Body of pancreas (tissue), 4 donors: ENCODE results near the gene CHMP2B.

Experiments used
- POLR2A ChIP-seq, 3 donors: fragments of 450-650 bp; IDR thresholded peaks; one replicate each; pipeline ENCODE4 v1.6.1; 2016; ENCODE audit warnings: antibody characterized with exemption in 3 of 3, mild to moderate bottlenecking in 2 of 3
- TF ChIP-seq, protein P1 (sequence below), 7 experiments: fragments of 450-650 bp in 4 of 7; fragments of 200-600 bp in 3 of 7; sonication (generic) in 3 of 7; IDR thresholded peaks; one replicate each; pipeline ENCODE4 v1.5.1; 2016 to 2019; ENCODE audit warnings: antibody characterized with exemption in 7 of 7

DNA sequence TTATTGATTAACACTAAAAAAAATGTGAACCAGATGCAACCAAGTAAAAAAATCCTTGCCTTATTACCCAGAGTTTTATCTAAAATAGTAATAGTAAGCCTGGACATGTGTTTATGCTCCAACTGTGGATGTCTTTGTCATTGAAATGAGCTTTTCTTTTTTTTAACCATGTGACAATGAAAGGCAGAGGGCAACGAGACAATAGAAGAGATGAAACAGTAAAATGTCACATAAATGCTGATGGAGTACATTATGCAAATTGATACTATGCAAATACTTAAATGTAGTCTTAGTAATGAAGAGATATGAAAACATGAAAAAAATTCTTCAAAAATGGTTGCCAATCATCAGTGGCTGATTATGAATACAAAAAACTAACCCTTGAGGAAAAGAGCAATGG lies 20.5 kb upstream of the CHMP2B start:
- TF ChIP-seq, protein P1, sequence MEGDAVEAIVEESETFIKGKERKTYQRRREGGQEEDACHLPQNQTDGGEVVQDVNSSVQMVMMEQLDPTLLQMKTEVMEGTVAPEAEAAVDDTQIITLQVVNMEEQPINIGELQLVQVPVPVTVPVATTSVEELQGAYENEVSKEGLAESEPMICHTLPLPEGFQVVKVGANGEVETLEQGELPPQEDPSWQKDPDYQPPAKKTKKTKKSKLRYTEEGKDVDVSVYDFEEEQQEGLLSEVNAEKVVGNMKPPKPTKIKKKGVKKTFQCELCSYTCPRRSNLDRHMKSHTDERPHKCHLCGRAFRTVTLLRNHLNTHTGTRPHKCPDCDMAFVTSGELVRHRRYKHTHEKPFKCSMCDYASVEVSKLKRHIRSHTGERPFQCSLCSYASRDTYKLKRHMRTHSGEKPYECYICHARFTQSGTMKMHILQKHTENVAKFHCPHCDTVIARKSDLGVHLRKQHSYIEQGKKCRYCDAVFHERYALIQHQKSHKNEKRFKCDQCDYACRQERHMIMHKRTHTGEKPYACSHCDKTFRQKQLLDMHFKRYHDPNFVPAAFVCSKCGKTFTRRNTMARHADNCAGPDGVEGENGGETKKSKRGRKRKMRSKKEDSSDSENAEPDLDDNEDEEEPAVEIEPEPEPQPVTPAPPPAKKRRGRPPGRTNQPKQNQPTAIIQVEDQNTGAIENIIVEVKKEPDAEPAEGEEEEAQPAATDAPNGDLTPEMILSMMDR (IDR thresholded peaks at IDR 0.05): no peak
- no peak for TF ChIP-seq POLR2A (IDR thresholded peaks at IDR 0.05)
